ENCODE measurements around the gene JMJD6. TPM values are rescaled to one million over a fixed set of nuclear protein-coding genes. Genes with fewer than 3 reads are reported as not detected.
"Not testable (repeated sequence)": the region's sequence is repeated elsewhere in the genome, so short reads cannot be mapped to it uniquely, and the experiment has no call there.

The JMJD6 gene
- total and polyA plus RNA-seq, 2 of the 8 experiments (the other 6 are each of a cell fraction or from before 2014, with no cell fraction given): 8.6 to 18.6 TPM

DNA sequence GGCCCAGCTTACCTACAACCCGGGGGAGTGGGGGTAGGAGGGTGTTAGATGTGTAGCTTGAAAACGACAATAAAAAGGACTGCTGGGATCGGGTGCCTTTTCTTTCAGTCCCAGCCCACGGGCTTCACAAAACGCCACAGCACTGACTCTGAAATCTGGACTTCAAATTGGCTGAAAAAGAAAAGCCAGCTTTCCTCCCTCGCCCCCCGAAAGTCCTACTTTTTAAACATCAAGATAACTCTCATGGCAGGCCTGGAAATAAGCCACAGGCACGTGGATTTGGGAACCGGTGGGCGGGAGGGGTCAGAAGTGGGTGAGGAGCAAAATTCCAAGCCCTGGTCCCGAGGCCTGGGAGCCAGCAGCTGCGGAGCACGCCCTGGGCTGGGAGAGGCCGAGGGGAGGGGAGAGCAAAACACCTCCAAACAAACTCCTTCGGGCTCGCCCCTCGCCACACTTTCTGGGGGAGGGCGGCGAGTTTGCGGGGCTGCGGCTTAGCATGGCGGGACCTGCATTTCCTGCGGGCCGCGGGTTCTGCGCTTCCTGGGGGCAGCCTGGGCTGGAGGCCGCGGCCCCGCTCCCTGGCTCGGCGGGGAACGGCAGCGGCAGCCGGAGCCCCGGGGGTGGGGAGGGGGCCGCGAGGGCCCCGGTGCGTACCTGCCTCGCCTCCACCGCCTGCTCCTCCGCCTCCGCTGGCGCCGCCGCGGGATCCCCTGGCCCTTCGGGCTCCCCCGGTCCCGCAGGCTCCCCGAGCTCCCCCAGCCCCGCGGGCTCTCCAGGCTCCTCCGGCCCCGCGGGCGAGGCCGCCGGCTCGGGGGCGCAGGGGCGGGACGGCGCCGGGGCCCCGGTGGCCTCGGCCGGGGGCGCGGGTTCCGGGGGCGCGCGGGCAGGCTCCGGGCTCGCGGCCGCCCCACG lies 16.2 kb downstream of the JMJD6 start:
- not testable (repeated sequence) for H3K9me3 ChIP-seq (ENCODE audit: insufficient read depth in 2 of 2, low read depth in 1 of 2, low read length in 1 of 2); H3K9ac ChIP-seq (replicated peaks in 1 of 4; ENCODE audit: extremely low read depth in 1 of 4, low read depth in 3 of 4, low read length in 3 of 4); H3K79me2 ChIP-seq (ENCODE audit: control insufficient read depth in 1 of 2, insufficient read depth in 2 of 2, low read length in 2 of 2); H3K18ac ChIP-seq (ENCODE audit: extremely low read depth, low read length); H2BK120ac ChIP-seq (replicated peaks; ENCODE audit: low read depth, low read length); H4K5ac ChIP-seq (ENCODE audit: insufficient read length, low read depth, low read length); H4K8ac ChIP-seq (ENCODE audit: extremely low read depth, insufficient read depth, low read length); H2BK20ac ChIP-seq (ENCODE audit: low read length); FAIRE-seq; H2BK15ac ChIP-seq (ENCODE audit: low read length); H3K14ac ChIP-seq (ENCODE audit: insufficient read length); H3K36me3 ChIP-seq (ENCODE audit: control insufficient read depth in 2 of 4, insufficient read depth in 4 of 4, low read length in 3 of 4); H4K91ac ChIP-seq (replicated peaks; ENCODE audit: insufficient read length, low read length); H3K27ac ChIP-seq (ENCODE audit: low read depth, low read length); H3K4ac ChIP-seq (replicated peaks; ENCODE audit: insufficient read length, low read depth, low read length); H3K23ac ChIP-seq (ENCODE audit: insufficient read length); H2BK5ac ChIP-seq (ENCODE audit: low read depth, low read length); H2AFZ ChIP-seq (ENCODE audit: low read length); H3K56ac ChIP-seq (replicated peaks; ENCODE audit: insufficient read length, low read depth, low read length); H3K79me1 ChIP-seq (ENCODE audit: low read depth, low read length); H2BK12ac ChIP-seq (ENCODE audit: low read depth, low read length)
- Histone ChIP-seq H3K4me3 (ENCODE audit: extremely low read depth in 1 of 4, insufficient read depth in 2 of 4, low read depth in 3 of 4, low read length in 4 of 4) (peak overlapping the region; percentile 28 to 67 (median 54)), H2AK5ac (ENCODE audit: low read depth, low read length) (0 out of 2 replicates have a peak overlapping the region, but pooled peaks have one; percentile 34), H3K4me2 (ENCODE audit: insufficient read depth in 1 of 2, low read depth in 2 of 2, low read length in 2 of 2) (peak overlapping the region; percentile 87 to 89), H4K20me1 (replicated peaks in 1 of 2; ENCODE audit: control insufficient read depth in 1 of 2, insufficient read depth in 2 of 2, low read length in 2 of 2) (peaks cover 0 to 10% of the 10 kb centered on the region in 2 experiments), H3K4me1 (replicated peaks in 1 of 4; ENCODE audit: control insufficient read depth in 3 of 4, insufficient read depth in 4 of 4, low read length in 3 of 4) (peaks cover 11 to 28% (median 19%) of the 10 kb centered on the region in 4 experiments), H3K23me2 (ENCODE audit: low read depth, low read length) (peaks cover 11% of the 10 kb centered on the region; the same call in 1 of the 2 replicates), H3K27me3 (replicated peaks in 1 of 4; ENCODE audit: control insufficient read depth in 3 of 4, extremely low read depth in 1 of 4, insufficient read depth in 3 of 4, low read length in 3 of 4) (peaks cover 2 to 22% (median 20%) of the 10 kb centered on the region in 4 experiments)
- ChIA-PET POLR2A (ENCODE audit: partially characterized antibody) (interaction anchor here (0.6 to 3.2 kb wide), 11 partner anchors 9 to 143 kb away, joined by 3 to 19 read pairs (median 4); partner anchors contain the start of genes JMJD6, METTL23, MFSD11 and SRSF2), CTCF (ENCODE audit: partially characterized antibody) (interaction anchor here (0.6 to 10.2 kb wide), 9 partner anchors 8 to 226 kb away, joined by 3 to 155 read pairs (median 5); no protein-coding TSS in a partner anchor)
- WGBS, 2 experiments (ENCODE audit: extremely low coverage in 1 of 2, insufficient coverage in 1 of 2, insufficient read length in 1 of 2, insufficient replicate concordance in 2 of 2, low coverage in 1 of 2, low lambda C conversion rate in 2 of 2, missing lambda C conversion rate in 1 of 2): 20% methylated on average over 14 of the region's 79 CpGs; no CpG with 5 or more reads in 1 of the 2 experiments
- TF ChIP-seq EZH2 (IDR thresholded peaks at IDR 0.05; ENCODE audit: low read depth, low read length, severe bottlenecking) (peak; percentile 27), KDM4A (IDR thresholded peaks at IDR 0.05; ENCODE audit: low read depth, low read length, severe bottlenecking) (peak; percentile 32)
- TF ChIP-seq, protein P1, sequence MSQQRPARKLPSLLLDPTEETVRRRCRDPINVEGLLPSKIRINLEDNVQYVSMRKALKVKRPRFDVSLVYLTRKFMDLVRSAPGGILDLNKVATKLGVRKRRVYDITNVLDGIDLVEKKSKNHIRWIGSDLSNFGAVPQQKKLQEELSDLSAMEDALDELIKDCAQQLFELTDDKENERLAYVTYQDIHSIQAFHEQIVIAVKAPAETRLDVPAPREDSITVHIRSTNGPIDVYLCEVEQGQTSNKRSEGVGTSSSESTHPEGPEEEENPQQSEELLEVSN (IDR thresholded peaks at IDR 0.05): peak; percentile 17; the same call in 1 of the 2 replicates
- DNase-seq (ENCODE audit: low read depth in 1 of 2, low spot score in 2 of 2): peak in 1 of 2 experiments; percentile 63

Data from H1 (cell line).